ELR (cell line): ENCODE measurements around the gene DALRD3.

ENCODE experiments used
- DNase-seq: peaks from one replicate; pipeline ENCODE4 v3.0.0-alpha.2; 2015; ENCODE audit warnings: low read depth

Gene DALRD3

GRCh38 chr3:49005998-49006397 is 12.4 kb downstream of the DALRD3 start:
- no peak for DNase-seq

DNA sequence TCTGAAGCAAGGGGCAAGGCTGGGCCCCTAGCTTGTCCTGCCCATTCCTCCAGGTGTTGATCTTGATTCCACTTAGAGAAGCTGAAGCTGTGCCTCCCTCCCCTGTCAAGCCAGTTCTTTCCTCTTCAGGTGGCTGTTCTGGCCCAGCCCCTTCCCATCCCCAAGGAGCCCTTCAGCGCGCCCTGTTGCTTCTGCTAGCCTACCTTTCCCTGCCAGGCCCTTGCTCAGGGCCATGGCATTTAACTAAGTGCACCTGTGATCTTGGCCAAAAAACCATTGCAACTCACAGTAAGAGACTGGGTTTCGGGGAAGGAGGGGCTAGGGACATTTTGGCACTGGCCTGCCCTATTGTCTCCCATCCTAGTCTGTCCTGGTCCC is 13.1 kb downstream of the DALRD3 start:
- DNase-seq = no peak

DNA sequence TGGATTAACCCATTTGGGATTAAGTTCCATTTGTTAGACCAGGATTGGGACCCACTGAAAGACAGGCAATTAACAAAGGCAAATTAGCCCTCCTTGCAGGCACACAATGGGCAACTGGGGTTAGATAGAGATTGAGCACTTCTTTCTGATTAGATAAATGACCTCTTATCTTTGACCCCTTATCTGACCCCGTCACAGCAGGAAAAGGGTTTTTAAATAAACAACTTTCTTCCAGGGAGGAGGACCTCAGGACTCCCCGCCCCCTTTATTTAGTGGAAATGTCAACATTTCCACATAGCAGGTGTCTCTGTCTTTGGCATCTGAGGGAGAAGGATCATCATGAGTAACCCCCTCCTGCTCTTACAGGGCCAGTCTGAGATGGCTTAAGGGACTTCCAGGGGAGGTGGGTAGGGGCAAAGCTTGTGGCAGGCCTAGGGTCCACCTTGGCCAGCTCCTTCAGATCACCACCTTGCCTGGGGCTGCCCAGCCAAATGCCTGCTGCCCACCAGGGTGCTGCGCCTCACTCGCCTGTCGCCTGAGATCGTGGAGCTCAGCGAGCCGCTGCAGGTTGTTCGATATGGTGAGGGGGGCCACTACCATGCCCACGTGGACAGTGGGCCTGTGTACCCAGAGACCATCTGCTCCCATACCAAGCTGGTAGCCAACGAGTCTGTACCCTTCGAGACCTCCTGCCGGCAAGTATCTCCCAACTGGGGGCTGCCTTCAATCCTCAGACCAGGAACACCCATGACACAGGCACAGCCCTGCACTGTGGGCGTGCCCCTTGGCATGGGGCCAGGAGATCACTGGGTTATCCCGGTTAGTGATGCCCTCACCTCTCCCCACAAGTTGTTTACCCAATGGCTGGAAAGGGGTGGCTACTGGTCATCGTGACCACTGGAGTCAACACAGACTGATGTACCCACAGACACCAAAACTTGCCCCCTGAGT is 13.8 kb downstream of the DALRD3 start:
- no peak for DNase-seq

DNA sequence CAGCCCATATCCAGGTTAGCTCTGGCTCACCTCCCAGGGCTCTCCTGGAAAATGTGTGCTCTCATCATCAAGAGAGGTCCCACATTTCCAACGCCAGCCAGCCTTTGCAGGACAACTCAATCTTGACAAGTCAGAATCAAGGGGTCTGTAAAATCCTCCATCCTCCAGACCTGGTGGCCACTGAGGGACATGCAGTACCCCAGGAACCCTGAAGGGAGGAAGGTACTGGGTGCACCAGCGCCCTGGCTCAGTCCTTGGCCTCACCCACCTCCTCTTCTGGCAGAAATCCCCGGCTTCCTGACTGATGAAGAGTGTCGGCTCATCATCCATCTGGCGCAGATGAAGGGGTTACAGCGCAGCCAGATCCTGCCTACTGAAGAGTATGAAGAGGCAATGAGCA is 17.2 kb downstream of the DALRD3 start:
- no peak for DNase-seq

- no peak for DNase-seq
Observed at GRCh38 chr3:48999085-48999858, 19.1 kb downstream of the DALRD3 start.

DNA sequence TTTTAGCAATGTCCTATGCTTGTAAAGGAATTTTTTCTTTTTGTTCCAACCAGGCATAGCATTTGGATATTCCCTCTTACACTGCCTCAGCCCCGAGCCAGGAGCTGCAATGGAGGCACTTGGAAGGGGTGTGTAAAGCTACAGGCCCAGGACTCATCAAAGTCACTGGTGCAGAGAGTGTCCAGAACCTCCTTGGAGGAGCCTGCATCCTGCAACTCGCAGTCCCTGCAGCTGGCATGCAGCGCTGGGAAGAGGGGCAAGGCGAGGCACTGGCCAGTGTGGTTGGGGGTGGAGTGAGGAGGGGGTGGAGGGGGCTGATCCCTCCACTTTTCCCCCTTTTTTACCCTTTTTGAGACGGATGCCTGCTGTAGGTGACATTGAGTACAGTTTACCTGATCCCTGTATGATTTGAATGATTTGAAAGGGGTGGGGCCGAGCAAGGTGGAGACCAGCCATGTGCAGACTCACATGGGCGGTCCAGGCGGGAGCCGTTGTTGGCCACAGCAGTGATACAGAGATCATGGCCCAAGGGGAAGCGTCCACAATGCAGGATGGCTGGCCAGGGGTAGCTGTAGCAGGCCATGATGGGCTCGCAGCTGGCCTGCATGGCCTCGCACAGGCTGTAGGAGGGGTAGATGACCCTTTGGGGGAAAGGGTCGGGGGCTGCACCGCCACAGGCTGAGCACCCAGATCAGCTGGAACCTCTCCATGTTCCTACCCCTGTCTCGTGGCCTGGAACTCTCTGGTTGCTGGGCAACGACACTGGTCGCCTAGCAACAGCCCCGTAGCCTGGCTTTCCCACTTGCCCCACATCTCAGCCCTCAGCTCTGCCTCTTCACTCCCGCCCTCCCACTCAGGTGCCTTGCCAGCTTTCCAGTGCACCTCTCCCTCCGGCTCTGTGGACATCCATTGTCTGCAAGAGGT is 20.4 kb downstream of the DALRD3 start:
- DNase-seq = no peak

- DNase-seq = no peak
Observed at GRCh38 chr3:48997102-48997635, 21.2 kb downstream of the DALRD3 start.

GRCh38 chr3:48996640-48997039 is 21.7 kb downstream of the DALRD3 start:
- no peak for DNase-seq

DNA sequence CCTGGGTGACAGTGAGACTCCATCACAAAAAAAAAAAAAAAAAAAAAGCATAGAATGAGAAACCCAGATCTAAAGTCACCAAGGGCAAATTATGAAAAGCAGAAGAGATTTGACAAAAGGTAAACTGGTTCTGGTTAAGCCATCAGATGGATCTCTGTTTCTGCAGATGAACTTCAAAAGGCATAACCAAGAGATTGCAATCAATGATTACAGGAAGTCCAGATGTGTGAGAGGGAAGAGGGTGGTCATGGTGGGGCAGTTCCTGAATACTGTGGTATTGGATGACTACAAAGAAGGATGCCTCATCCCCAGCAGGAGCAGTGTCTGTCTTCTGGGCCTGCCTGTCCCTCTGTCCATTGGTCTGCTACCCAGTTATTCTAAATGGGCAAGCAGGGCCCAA is 24.5 kb downstream of the DALRD3 start:
- DNase-seq = peak; percentile 29

DNA sequence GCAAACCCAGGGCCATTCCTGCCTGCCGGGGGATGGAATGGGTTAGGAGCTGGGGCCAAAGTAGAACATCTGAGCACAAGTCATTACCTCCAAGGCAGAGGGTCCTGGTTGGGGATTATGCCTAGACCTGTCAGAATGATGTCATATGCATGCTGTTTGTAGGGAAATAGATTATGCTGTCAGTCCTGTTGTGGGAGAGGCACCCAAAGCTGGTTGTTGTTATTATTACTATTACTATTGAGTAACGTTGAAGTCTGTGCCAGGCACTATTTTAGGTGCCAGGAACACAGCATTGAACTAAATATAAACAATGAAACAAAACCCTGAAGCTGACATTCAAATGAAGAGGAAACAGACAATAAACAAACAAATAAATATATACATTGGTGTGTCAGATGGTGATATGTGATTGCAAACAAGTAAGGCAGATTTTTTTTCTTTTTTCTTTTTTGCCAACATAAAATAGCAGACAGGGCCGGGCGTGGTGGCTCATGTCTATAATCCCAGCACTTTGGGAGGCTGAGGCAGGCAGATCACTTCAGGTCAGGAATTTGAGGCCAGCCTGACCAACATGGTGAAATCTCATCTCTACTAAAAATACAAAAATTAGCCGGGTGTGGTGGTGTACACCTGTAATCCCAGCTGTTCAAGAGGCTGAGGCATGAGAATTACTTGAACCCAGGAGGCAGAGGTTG is 26.4 kb downstream of the DALRD3 start:
- no peak for DNase-seq

DNA sequence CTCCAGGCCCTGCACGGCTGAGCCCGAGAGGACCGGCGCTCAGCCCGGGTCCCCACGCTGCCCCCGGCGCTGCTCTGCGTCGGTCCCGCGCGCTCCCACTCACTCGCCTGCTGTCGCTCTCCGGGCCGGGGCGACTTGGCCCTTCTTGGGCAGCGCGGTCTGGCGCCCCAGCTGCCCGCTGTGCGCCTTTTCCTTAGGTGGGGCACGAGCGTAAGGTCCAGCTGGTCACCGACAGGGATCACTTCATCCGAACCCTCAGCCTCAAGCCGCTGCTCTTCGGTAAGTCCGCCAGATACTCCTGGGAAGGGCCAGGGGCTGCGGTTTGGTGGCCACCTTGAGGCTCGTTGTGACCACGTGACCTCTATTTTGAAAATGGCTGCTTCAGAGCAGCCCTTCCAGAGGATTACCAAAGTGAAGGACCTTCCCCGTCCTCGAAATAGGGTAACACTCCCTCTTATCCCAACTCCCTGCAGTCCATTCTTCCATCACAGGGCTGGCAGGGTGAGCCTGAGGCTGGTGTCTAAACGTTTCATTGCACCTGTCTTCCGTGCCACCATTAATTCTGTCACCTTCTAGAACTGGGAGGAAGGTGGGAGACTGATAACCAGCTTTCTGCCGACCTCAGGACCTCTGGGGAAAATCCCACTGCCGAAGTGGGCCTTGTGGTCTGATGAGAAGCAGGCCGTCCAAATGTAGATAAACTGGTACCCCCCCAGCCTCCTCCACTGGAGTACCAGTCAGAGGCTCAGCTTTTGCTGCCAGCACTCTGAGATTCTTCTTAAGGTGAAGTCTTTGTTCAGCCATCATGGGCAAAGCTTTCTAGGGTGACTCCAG is 27.5 kb downstream of the DALRD3 start:
- peak; percentile 35 for DNase-seq

- DNase-seq = peak; percentile 96
Observed at GRCh38 chr3:48989796-48990635, 28.4 kb downstream of the DALRD3 start, which contains the start of gene P4HTM. P4HTM (plus strand) TSS chr3:48990241; CDS start chr3:48990257, 16 bp downstream.

DNA sequence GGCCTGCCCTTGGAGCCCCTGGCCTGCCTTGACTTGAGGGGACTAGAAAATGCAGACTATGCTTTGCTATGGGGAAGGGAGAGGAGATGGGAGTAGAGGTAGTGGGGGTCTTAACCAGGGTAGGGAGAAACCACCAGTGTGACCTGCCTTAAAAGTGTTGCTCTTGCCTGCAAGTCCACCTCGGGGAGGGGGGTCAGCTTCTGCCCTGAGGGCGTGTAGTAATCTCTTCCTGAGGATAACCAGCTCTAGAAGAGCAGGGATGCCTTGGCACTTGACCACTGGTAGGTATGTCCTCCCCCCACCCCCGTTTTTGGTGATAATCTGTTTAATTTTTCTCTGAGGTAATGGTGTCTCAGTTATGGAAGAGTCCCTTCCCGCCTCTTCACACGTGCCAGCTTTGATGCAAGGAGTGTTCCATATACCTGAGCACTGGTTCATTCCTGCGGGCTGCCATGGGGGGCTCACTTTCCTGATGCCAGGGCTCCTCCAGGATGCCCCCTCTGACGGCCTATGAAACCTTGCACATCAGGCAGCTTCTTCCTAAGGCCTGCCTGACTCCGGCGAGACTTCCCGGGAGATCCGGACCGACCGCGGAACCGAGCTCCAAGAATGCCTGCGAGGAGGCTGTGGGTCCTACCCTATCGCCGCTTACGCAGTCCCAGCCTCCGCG is 29.1 kb downstream of the DALRD3 start:
- DNase-seq = peak; percentile 52

GRCh38 chr3:48985831-48986376 is 32.5 kb downstream of the DALRD3 start:
- DNase-seq = no peak

DNA sequence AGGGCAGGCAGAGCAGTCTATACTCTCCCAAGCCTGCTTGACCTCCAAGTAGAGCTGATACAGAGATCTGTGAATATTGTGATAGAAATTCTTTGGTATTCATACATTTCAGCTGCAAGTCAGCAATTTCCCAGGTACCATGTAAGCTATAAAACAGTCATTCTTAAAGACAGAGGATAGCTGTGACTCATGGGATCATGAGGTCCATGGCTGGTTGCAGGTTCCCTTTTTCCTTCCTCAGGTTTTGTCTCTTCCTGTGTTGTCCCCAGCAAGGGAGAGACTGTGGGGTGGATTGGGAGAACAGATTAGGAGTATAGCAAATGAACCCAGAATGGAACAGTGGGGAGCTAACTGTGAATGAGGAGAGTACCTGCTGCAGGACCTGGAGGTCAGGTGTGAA is 33.7 kb downstream of the DALRD3 start:
- DNase-seq = peak; percentile 52

- DNase-seq = no peak
Observed at GRCh38 chr3:48983096-48983495, 35.3 kb downstream of the DALRD3 start.

DNA sequence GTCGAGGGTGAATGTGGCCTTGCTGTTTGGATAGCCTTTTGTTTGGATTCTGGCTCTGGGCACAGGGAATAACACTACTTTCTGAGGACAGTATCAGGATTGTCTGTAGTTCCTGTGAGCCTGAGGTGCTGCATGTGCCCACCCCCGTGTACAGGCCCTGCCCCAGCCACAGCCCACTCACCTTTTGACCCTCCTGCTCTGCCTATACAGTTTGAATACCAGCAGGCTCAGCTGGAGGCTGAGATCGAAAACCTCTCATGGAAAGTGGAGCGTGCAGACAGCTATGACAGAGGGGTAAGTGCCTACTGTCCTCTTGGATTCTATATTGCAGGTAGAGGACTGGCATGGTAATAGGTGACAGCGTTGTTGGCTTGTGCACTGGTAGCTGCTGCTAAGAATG is 35.7 kb downstream of the DALRD3 start:
- no peak for DNase-seq

- DNase-seq = no peak
Observed at GRCh38 chr3:48982016-48982415, 36.4 kb downstream of the DALRD3 start.
